ENCODE measurements around the gene EGR4.

DNA sequence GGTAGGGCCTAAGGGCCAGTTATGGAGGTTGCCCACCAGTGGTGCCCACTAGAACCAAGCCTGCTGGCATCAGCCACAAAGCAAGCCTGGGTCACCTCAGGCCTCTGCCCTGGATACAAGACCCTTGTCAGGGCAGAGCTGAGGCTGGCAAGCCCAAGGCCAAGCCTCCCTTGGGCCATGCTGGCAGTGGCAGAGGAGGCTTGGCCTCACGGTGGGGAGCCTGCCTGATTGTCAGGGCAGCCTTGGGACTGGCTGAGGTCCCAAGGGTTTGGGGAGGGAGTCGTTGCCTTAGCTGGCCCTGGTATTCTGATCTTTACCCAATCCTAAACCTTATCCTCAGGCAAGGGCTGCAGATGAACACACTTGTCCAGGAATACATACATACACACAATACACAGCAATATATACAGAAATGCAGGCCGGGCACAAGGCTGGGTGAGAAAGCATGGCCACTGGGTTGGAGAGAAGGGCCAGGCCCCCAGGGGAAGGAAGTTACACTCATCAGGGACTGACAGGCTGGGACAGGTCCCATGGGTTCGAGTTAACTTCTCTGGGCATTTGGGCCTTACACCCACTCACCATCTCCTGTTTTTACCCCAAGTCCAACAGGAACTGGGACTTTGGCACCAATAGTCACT, 38.2 kb downstream of the EGR4 start:
- TF ChIP-seq CTCF (IDR thresholded peaks at IDR 0.05; ENCODE audit: low read depth, low read length, poor library complexity, severe bottlenecking) (no peak), EZH2phosphoT487 (IDR thresholded peaks at IDR 0.05; ENCODE audit: borderline replicate concordance, low read length) (no peak)
